Activated T-cell treated with anti-CD3 and anti-CD28 coated beads for 4 hours (primary cell): Measurements from ENCODE around the gene PGK2.
"Not testable (repeated sequence)": the region's sequence is repeated elsewhere in the genome, so short reads cannot be mapped to it uniquely, and the experiment has no call there.

Source experiments
- DNase-seq: peaks from one replicate; pipeline ENCODE4 v3.0.0-alpha.2; 2020

The PGK2 gene

DNA sequence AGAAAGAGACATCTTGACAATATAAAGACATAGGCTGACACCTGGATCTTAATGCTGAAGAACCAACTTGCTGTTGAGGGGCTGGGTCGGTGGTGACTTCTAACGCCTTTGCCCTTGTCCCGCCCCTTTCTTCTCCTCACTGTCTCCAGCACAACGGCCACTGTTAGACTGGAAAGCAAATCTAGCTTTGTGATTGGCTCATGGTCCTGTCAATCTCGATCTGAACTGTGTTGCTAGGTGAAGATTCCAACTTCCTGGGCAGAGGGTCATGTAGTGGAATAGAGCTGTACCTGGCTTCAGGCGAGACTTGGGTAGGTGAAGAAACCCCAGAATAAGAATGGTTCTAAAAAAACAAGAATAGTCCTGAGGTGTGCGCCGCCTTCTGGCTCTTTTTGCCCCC is at the start of gene PGK2:
PGK2 (minus strand) TSS at position 110 of the 400 bp plus-strand sequence; CDS start at position 12, 98 bp downstream.
- DNase-seq, result no peak

DNA sequence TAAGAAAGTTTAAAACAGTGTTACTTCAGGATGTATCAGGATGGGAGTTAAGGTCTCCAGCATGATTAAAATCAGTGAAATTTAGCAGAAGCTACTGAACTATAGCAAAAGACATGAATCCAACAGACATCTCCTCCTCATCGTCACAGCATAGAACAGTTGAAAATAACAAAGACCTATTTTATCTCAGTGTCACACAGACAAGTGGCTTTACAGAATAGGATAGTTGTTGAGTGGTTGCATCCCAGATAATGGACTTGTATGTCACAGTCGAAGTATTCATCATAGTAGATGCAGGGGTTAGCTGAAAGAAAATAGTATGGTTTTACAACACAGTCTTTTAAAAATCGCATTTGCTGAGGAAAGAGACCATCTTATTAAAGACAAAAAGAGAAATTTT is 48.1 kb upstream of the PGK2 start:
- no peak for DNase-seq

DNA sequence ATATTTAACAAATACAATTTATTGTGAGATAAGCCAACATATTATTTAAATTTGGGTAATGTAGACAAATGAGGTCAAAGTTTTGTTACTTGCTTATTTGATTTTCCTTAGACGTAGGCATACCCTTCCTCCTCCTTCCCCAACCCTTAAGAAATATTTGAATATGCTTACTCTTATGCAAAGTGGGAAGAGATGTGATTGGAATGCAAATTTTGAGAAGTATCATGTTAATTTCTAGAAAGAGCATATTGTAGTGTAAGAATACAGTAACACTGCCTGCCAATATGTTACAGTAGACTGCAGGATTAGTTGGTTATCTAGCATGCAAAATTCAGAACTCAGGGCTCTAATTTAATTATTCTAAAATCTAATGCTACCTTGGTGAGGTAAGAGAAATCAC is 46.3 kb upstream of the PGK2 start:
- DNase-seq, result no peak

DNA sequence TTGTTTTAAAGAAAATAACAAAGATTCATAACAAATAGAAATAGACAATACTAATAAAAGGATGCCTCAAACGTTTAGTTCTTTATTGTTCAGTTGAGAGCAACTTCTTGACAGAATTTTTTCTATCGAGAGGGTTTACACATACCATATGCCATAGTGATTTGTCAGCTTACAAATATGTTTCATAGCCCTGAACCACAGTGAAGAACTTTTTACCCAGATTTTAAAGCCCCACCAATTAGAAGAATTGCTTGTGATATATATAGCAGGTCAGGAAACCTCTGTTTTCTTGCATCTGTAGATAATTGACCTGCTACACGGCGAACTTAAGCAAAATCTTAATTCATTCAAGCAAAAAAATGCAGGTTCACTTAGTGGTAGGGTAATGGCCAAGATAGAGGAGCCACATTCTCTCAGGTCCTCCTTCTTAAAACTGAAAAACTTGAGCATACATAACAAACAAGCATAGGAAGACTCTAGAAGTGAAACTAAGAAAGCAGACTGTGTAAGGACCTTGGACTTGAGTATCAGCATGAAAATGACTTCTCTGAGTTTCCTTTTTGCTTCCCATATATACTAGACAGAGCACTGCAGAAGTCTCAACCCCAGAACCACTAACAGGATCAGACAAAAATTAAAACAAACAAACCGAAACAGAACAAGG is 39.8 kb upstream of the PGK2 start:
- DNase-seq, result no peak

DNA sequence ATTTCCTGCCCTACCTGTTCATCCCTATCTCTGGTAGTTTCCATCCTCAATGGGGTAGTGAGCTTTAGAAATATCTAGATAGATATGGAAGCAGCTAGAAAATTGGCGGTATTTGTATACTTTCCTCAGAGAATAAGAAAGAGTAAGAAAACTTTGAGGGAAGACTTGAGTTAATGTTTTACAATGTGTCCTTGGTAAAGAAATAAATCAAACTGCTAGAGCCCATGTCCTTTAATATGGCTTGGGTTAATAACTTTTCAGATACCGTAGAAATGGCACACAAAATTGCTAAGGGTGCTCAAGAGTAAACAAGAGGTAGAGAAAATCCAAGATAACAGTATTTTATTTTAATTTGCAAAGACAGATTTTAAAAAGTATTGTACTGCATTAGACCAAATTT is 28.1 kb upstream of the PGK2 start:
- DNase-seq, result no peak

DNA sequence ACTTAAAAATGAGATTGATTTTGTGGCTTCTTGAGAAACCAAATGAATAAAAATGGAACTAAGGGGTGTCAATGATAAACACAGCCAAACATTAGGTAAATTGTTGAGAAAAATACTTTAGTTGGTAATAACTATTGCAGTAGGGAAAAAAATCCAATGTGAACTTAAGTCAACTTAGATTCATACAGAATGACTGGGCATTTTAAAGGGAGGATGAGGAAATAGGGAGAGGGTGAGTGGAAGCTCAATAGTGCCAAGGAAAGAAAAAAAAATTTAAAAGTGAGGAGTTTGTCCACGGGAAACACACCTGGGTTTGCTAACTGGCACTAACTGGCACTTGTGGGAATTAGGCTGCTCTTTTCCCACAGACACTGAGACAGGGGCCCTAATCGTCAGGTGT is 26.2 kb upstream of the PGK2 start:
- no peak for DNase-seq

DNA sequence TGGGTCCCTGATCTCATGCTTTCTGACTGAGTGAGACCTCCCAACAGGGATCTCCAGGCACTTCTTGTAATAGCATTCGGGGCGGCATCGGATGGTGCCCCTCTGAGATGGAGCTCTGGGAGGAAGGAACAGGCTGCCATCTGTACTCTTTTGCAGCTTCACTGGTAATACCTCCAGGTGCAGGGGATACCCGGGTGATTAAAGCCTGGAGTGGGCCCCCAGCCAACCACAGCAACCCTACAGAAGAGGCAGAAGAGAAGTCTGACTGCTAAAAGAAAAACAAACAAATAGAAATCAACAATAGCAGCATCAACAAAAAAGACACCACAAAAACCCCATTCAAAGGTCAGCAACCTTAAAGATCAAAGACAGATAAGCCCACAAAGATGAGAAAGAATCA is 19.1 kb upstream of the PGK2 start:
- DNase-seq, result no peak

DNA sequence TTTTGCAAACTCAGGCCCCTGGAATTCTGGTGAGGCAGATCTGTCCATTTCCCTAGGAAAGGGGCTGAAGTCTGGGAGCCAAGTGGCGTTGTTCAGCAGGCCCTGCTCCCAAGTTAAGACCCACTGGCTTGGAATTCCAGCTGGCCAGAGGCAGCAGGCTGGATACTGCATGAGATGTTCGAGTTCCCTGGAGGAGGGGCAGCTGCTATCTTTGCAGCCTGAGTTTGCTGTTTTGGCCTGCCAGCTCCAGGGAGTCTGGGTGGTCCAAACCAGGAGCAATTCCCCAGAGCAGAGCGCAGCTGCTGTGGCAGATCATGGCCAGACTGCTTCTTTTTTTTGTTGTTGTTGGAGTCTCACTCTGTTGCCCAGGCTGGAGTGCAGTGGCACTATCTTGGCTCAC is 18.2 kb upstream of the PGK2 start:
- DNase-seq, result no peak

DNA sequence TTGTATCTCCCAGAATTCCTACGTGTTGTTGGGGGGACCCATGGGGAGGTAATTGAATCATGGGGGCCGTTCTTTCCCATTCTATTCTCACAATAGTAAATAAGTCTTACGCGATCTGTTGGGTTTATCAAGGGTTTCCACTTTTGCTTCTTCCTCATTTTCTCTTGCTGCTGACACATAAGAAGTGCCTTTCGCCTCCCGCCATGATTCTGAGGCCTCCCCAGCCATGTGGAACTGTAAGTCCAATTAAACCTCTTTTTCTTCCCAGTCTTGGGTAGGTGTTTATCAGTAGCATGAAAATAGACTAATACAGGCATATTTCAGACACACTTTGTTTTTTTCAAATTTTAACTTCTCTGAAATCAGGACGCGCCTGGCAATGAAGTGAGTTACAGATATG is 14.4 kb upstream of the PGK2 start:
- no peak for DNase-seq

DNA sequence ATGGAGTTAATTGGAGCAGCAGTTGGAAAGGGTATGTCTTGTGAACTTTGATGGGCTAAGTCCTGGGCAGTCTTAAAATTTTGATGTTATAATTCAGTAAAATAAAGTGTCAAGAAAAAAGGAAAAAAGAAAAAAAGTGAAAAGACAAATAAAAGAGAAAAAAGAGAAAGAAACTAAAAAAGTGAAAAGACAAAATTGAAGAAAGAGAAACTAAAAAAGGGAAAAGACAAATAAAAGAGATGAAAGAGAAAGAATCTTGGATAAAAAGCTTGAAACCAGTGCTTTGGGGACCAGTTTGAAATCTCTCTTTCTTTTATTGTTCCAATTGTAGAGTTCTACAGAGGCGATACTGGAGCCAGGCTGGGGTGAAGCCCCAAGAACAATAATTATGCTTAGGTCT is 12.0 kb upstream of the PGK2 start:
- DNase-seq, result no peak

DNA sequence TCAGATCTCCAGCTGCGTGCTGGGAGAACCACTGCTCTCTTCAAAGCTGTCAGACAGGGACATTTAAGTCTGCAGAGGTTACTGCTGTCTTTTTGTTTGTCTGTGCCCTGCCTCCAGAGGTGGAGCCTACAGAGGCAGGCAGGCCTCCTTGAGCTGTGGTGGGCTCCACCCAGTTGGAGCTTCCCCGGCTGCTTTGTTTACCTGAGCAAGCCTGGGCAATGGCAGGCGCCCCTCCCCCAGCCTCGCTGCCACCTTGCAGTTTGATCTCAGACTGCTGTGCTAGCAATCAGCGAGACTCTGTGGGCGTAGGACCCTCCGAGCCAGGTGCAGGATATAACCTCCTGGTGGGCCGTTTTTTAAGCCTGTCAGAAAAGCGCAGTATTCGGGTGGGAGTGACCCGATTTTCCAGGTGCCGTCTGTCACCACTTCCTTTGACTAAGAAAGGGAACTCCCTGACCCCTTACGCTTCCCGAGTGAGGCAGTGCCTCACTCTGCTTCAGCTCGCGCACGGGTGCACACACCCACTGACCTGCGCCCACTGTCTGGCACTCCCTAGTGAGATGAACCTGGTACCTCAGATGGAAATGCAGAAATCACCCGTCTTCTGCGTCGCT is 9.9 kb upstream of the PGK2 start:
- not testable (repeated sequence) for DNase-seq

DNA sequence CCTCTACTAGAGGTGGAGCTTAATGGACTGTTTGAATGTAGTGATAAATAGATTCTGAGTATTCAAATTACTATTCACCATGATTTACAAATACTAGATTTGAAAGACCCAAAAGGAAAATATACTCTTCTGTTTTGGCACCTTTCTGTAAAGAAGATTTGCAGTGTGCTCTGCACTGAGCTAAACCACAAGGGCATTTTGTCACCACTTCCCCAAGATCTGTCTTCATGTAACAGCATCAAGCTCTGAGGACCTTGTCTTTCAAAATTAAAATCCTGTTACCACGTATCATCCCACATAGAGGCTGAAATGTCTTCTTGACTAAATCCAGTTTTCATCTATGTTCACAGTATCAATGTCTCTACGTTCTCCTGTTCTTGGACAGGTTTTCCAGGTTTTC is 3.3 kb upstream of the PGK2 start:
- no peak for DNase-seq

DNA sequence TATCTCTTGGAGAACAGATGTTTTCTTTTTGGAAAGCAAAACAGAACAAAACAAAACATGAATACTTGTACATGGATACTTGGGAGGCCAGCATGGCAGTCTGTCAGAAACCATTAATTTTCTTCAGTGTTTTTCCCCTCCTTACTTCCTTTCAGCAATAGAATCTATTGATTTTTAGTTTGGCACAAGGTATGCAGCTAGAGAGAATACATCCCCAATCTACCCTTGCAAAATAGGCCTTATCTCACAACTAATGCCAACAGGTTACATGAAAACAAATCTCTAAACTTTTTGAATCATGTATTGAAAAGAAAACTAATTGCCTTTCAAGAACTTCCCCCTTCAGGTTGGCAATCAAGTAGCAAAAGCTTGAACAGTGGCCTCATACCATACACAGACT is 2.8 kb downstream of the PGK2 start:
- DNase-seq, result no peak

DNA sequence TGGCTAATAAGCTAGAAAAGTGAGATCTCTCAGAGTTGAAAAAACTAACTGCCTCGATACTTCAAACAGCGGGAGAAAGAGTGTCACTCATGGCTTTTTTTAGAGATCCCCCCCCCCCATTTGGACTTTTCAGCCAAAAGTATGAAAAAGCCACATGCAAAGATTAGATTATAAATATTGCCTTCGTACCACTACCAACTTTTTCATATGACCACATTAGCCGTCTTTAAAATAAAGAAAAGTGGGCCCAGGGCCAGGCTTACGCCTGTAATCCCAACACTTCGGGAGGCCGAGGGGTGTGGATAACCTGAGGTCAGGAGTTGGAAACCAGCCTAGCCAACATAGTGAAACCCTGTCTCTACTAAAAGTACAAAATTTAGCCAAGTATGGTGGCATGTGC is 4.4 kb downstream of the PGK2 start:
- no peak for DNase-seq

DNA sequence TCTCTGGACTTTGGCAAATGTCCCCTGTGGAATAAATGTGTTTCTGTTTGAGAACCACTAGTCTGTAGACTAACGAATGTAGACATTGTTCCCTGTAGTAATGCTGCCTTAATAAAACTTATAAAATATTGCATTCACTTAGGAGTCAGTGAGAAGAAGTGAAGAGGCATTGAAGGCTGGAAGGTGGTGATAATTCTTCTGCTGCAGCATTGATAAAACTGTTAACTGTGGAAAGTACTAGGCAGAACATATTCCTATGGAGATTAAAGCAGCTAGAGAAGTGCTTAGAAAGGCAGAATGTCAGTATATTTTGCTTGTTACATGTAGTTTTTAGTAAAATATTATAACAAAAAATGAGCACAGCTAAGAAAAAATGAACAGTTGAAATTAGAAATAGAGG is 4.8 kb downstream of the PGK2 start:
- no peak for DNase-seq

DNA sequence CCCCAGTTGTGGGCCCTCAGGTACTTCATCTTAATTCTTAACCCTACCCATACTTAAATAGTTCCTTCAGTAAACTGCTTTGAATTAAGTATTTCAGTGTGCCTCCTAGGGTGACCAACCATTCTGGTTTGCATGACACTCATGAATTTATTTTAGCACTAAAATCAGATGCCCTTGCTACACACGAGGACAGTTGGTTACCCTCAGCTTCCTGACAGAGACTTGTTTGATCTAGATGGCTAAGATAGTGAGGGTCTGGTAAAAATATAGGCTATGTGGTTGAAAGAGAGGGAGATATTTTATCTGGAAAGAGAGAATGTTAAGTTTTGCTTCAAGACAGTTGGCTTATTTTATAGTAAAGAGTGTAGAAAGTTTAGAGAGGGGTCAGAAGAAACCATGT is 10.6 kb downstream of the PGK2 start:
- DNase-seq, result no peak

DNA sequence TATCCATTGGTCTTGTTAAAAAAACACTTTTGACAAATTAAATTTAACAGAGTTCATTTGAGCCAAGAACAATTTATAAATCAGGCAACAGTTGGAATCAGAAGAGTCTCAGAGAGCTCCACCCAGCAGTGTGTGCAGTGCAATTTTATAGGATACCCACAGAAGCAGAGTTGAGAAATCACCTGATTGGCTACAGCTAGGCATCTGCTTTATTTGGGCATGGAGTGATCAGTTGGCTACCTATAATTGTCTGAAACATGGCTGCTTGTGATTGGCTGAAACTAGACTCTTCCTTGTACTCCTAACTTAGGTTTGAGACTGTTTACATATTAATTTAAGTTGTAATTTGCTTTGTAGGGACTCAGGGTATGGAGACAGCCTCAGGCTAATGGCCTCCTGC is 12.0 kb downstream of the PGK2 start:
- no peak for DNase-seq

DNA sequence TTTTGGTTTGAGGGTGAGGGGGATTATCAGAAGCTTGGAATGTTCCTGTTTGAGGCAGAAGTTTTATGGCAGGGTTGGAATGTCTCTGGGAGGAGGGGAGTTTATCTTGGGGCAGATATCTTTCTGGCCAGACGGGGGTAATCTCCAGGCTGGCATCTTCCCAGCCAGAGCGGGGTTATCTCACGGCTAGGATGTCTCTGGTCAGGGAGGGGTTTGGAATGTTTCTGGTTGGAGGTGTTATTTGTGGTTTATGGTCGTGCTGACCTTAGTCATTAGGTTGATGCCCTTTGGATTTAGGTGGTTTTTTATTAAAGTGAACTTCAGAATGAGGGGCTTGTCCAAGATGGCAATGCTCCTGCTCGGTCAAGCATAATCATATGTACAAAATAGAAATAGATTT is 14.8 kb downstream of the PGK2 start:
- no peak for DNase-seq

DNA sequence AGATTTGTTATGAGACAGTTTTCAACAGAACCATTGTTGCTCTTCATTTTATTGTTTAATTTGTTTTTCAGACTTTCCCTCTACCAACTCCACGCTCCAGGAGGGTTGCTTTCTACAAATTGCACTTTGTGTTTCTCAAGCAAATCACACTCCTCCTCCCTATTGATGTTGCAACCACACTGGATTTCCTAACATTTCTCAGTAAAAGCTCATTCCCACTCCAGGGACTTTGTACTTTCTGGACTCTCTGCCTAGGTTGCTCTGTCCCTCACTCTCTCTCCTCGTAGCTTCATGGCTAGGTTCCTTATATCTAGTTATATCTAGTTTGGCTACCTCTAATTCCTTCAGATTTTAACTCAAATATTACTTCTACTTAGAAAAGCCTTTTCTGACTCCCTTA is 20.3 kb downstream of the PGK2 start:
- no peak for DNase-seq

DNA sequence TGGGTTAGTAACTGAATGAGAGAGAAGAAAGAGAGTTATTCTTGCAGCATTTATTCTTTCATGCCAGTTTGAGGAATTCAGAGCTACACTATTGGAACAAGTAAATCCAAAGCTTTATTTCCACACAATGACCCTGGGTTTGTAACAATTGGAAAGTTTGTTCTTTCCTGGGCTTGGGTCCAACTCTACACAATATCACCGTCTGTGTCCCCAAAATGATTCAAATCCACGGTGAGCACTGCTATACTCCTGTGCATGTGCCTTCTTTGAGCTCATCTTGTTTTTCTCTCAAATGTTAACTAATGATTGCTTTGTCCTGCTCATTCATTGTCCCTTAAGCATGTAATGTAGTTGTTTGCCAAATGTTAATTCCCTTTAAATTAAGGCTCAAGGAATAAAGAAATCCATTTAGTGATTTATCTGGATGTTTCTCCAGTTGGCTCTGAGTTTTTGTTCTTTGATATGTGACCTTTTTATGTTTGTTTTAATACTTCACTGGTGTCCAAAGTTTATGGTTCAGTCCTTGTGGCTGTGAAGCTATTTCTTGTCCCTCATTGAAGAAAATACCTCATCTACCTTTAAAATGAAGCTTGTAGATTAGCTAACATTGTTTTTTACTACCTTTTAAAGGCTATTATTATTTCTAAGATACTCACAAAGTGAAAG is 22.4 kb downstream of the PGK2 start:
- no peak for DNase-seq

DNA sequence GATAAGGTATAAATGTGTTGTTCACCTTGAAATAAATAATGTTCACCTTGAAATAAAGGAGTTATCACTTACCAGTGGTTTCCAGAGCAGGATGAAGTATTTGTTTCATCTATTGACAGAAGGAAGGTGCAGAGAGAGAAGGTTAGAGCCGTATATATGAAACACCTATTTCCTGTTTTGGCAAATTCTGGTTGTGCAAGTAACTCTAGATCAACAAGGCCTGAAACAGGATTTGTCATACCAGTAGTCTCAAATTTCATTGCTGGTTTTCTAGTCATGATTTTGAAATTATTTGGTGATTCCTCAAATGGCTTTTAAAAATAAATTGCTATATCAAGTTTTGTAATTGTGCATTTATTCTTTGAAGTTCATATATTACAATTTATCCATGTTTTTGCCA is 42.8 kb downstream of the PGK2 start, which contains the start of gene CRISP3:
CRISP3 (minus strand) TSS at position 130 of the 400 bp plus-strand sequence; CDS start at position 109, 21 bp downstream.
- no peak for DNase-seq

DNA sequence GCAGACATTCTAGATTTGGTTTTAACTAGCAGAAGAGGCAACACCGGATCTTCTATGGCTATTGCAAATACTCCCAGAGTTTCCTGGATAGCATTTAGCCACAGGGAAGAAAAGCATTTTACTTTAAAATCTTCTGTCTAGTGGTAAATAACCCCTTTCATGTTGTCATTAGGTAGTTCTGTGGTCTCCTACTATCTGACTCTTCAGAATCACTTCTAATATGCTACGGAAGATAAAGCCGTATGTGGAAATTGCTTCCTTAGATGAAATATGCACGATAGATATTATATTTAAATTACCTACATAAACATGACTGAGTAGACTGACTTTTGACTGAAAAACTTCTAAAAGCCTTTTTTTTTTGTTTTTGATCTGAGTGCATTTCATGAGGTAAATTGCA is 43.7 kb downstream of the PGK2 start:
- no peak for DNase-seq

DNA sequence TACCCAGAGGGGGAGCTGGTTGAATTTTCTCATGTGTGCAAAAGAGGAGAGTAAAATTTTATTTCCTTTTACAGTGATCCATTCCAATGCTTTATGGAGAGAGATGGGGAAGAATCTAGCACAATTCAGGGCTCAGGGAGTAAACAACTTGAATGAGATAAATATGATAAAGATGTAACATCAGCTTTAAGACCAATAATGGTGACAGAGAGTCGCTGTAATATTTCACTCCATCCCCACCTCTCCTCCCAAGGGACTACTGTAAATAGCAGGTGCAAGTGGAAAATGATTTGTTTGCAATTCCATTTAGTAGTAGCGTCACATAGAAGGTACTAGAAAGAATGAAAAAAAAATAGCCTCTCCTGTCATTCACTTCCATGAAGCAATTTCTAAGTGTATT is 47.7 kb downstream of the PGK2 start:
- no peak for DNase-seq

DNA sequence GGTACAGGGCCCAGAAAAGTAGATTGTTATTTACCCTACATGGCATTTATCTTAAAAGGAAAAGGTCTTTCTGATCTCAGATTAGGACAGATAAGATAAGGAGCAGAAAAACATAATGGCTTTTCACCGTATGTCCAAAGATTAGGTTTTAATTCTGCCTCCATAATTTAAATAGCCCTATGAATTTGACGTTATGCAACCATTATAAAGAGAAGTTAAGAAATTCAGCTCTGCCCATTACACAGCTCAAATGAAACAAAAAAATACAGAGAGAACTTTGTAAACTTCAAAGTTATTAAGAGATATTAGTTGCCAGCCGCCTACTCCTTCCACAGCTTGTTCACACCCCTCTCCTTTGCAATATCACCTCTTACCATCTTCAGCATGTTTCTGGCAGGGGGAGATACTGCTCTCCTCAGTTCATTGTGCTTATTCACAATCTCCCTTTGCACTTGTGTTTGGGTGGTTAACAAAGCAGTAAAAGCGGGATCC is 51.0 kb downstream of the PGK2 start:
- DNase-seq, result no peak
